ENCODE measurements around the gene CHD9NB. TPM values are rescaled to one million over a fixed set of nuclear protein-coding genes. Genes with fewer than 3 reads are reported as not detected.
"Not testable (repeated sequence)": the region's sequence is repeated elsewhere in the genome, so short reads cannot be mapped to it uniquely, and the experiment has no call there.

CHD9NB gene
- total RNA-seq, 1 experiment from 2014 or later: 2.8 TPM

DNA sequence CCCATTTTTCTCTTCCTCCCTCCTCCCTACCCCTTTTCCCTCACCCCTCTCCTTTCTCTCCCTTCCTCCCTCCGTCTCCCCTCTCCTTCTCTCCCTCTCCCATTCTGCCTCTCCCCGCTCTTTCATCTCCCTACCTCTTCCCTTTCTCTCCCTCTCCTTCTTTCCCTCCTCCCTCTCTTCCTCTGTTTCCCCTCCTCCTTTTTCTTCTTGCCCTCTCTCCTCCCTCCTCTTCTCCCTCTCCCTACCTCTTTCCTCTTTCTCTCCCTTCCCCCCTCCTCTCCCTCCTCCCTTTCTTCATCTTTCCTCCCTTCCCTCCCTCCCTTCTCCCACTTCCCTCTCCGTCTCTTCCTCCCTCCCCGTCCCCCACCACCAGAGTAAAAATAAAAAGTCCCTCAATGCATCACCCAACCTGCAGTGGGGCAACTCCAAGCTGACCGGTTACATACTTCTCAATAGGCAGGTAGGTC lies 10.4 kb downstream of the CHD9NB start:
- 0 out of 2 replicates have a peak, but pooled peaks cover 4% of the 10 kb centered on the region for H3K27me3 ChIP-seq (ENCODE audit: insufficient read depth, low read depth)
- BruUV-seq (replicated peaks): no TSS peak
- DNase-seq: no peak
- TF ChIP-seq, protein P1, sequence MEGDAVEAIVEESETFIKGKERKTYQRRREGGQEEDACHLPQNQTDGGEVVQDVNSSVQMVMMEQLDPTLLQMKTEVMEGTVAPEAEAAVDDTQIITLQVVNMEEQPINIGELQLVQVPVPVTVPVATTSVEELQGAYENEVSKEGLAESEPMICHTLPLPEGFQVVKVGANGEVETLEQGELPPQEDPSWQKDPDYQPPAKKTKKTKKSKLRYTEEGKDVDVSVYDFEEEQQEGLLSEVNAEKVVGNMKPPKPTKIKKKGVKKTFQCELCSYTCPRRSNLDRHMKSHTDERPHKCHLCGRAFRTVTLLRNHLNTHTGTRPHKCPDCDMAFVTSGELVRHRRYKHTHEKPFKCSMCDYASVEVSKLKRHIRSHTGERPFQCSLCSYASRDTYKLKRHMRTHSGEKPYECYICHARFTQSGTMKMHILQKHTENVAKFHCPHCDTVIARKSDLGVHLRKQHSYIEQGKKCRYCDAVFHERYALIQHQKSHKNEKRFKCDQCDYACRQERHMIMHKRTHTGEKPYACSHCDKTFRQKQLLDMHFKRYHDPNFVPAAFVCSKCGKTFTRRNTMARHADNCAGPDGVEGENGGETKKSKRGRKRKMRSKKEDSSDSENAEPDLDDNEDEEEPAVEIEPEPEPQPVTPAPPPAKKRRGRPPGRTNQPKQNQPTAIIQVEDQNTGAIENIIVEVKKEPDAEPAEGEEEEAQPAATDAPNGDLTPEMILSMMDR (conservative IDR thresholded peaks at IDR 0.05): no peak
- no peak for TF ChIP-seq EZH2 (IDR thresholded peaks at IDR 0.05; ENCODE audit: low read depth)
- no peaks in the 10 kb centered on the region for H3F3A ChIP-seq (ENCODE audit: insufficient read depth, low read depth)
- H3K4me2 ChIP-seq: no peak overlapping the region
- H4K20me1 ChIP-seq (ENCODE audit: insufficient read depth): no peaks in the 10 kb centered on the region
- no peaks in the 10 kb centered on the region for H3K9me2 ChIP-seq (ENCODE audit: insufficient read depth)
- H3K36me3 ChIP-seq (ENCODE audit: low read depth): no peaks in the 10 kb centered on the region
- no peak overlapping the region for H3K27ac ChIP-seq
- intact Hi-C loops (cut with micrococcal nuclease; ENCODE audit: unreplicated experiment): no loop called here
- no peak overlapping the region for H2AFZ ChIP-seq
- ChIA-PET POLR2A (ENCODE audit: unreplicated experiment) (no interaction called here), CTCF (no interaction called here)
- H3K4me3 ChIP-seq: no peak overlapping the region
- no peaks in the 10 kb centered on the region for H3K9me3 ChIP-seq (ENCODE audit: insufficient read depth, low read depth)
- no peaks in the 10 kb centered on the region for H3K79me2 ChIP-seq (ENCODE audit: low read depth)
- no peaks in the 10 kb centered on the region for H3K4me1 ChIP-seq (replicated peaks; ENCODE audit: insufficient read depth)

DNA sequence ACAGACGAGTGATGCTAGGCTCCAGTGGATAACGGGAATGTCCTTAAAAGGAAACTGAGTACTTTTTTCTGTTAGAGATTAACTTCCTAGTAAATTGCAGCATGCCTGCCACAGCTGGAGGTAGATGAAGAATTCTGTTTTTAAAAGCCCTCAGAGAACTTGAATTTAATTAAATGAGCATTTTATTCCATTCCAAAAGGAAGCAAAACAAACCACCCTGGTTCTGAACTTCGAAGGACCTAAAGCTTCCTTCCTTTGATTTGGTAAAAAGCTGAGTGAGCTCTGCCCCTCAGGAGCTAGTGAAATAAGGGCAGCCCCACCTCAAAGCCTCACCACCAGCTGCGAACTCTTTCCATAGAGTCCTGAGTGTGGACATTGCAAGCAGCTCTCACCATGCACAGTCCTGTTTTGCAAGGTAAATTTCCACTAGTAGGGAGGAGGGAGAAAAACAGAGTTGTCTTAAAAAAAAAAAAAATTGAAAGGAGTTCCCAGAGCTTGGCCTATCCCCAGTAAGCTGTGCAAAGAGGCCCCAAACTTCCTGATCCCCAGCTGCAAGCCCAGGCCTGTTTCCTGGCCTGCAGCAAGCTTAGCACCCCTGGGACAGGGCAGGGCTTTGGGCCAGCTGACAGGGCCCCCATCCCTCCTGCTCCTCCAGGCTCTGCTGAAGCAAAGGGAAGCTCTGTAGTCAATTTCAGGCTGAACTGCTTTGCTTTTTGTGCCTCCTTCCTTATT lies 11.2 kb downstream of the CHD9NB start:
- Histone ChIP-seq H4K20me1 (ENCODE audit: insufficient read depth) (no peaks in the 10 kb centered on the region), H3K4me1 (replicated peaks; ENCODE audit: insufficient read depth) (no peaks in the 10 kb centered on the region), H2AFZ (no peak overlapping the region), H3F3A (ENCODE audit: insufficient read depth, low read depth) (no peaks in the 10 kb centered on the region), H3K9me3 (ENCODE audit: insufficient read depth, low read depth) (no peaks in the 10 kb centered on the region), H3K4me3 (no peak overlapping the region), H3K27ac (no peak overlapping the region), H3K27me3 (ENCODE audit: insufficient read depth, low read depth) (0 out of 2 replicates have a peak, but pooled peaks cover 4% of the 10 kb centered on the region), H3K4me2 (no peak overlapping the region; the same call in 1 of the 2 replicates), H3K9me2 (ENCODE audit: insufficient read depth) (no peaks in the 10 kb centered on the region), H3K79me2 (ENCODE audit: low read depth) (no peaks in the 10 kb centered on the region), H3K36me3 (ENCODE audit: low read depth) (no peaks in the 10 kb centered on the region)
- DNase-seq: peak; percentile 55 to 79
- intact Hi-C loops (cut with micrococcal nuclease; ENCODE audit: unreplicated experiment): no loop called here
- TF ChIP-seq, protein P1 (conservative IDR thresholded peaks at IDR 0.05): no peak
- no peak for TF ChIP-seq EZH2 (IDR thresholded peaks at IDR 0.05; ENCODE audit: low read depth)
- ChIA-PET POLR2A (ENCODE audit: unreplicated experiment) (no interaction called here), CTCF (interaction anchor here (0.7 kb wide), 1 partner anchor 495 kb away, joined by 4 read pairs; no protein-coding TSS in a partner anchor)
- no TSS peak for BruUV-seq (replicated peaks)

DNA sequence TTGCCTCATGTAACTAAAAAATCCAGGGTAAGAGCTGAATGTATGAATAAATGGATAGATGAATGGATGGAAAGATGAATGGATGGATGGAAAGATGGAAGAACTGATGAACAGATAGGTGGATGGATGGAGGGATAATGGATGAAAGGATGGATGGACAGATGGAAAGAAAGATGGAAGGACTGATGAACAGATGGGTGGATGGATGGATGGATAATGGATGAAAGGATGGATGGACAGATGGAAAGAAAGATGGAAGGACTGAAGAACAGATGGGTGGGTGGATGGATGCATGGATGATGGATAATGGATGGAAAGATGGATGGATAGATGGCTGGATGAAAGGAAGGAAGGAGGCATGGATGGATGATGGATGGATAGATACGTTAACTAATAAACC lies 11.9 kb downstream of the CHD9NB start:
- CTCF ChIA-PET: no interaction called here

DNA sequence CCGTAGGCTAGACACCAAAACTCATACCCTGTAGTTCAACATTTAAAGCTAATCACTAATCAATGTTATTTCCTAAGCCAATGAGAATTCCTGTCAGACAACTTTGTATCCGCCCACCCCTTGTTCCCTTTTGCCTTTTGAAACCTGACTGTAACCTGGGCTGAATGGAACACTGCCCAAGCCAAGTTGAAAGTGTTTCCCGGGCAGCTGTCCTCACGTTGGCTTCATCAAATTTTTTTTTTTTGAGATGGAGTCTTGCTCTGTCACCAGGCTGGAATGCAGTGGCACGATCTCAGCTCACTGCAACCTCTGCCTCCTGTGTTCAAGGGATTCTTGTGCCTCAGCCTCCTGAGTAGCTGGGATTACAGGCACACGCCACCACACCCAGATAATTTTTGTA lies 16.0 kb downstream of the CHD9NB start:
- CTCF ChIA-PET: not testable (repeated sequence)

More for the DNA sequence above, 11.9 kb downstream of the CHD9NB start:
- H4K20me1 ChIP-seq (ENCODE audit: insufficient read depth): no peaks in the 10 kb centered on the region
- POLR2A ChIA-PET (ENCODE audit: unreplicated experiment): no interaction called here
- no peaks in the 10 kb centered on the region for H3K4me1 ChIP-seq (replicated peaks; ENCODE audit: insufficient read depth)
- no peak for TF ChIP-seq EZH2 (IDR thresholded peaks at IDR 0.05; ENCODE audit: low read depth)
- TF ChIP-seq, protein P1 (conservative IDR thresholded peaks at IDR 0.05): no peak
- no peaks in the 10 kb centered on the region for H3K79me2 ChIP-seq (ENCODE audit: low read depth)
- H2AFZ ChIP-seq: no peak overlapping the region
- BruUV-seq (replicated peaks): no TSS peak
- no peaks in the 10 kb centered on the region for H3K9me3 ChIP-seq (ENCODE audit: insufficient read depth, low read depth)
- no peak for DNase-seq
- 0 out of 2 replicates have a peak, but pooled peaks cover 4% of the 10 kb centered on the region for H3K27me3 ChIP-seq (ENCODE audit: insufficient read depth, low read depth)
- no peaks in the 10 kb centered on the region for H3K36me3 ChIP-seq (ENCODE audit: low read depth)
- H3K27ac ChIP-seq: no peak overlapping the region
- intact Hi-C loops (cut with micrococcal nuclease; ENCODE audit: unreplicated experiment): no loop called here
- no peaks in the 10 kb centered on the region for H3K9me2 ChIP-seq (ENCODE audit: insufficient read depth)
- H3F3A ChIP-seq (ENCODE audit: insufficient read depth, low read depth): no peaks in the 10 kb centered on the region
- H3K4me2 ChIP-seq: no peak overlapping the region
- no peak overlapping the region for H3K4me3 ChIP-seq

More for the DNA sequence above, 16.0 kb downstream of the CHD9NB start:
- H3K27me3 ChIP-seq (ENCODE audit: insufficient read depth, low read depth); H3K4me1 ChIP-seq (replicated peaks; ENCODE audit: insufficient read depth); H3K27ac ChIP-seq; H3K4me2 ChIP-seq; H3K36me3 ChIP-seq (ENCODE audit: low read depth); BruUV-seq (replicated peaks); intact Hi-C loops (cut with micrococcal nuclease; ENCODE audit: unreplicated experiment); H4K20me1 ChIP-seq (ENCODE audit: insufficient read depth); H3K9me3 ChIP-seq (ENCODE audit: insufficient read depth, low read depth); DNase-seq; H3K4me3 ChIP-seq; H3F3A ChIP-seq (ENCODE audit: insufficient read depth, low read depth); H3K9me2 ChIP-seq (ENCODE audit: insufficient read depth); H3K79me2 ChIP-seq (ENCODE audit: low read depth); H2AFZ ChIP-seq: not testable (repeated sequence)
- POLR2A ChIA-PET (ENCODE audit: unreplicated experiment): interaction anchor here (0.6 kb wide), 1 partner anchor 15 kb away, joined by 4 read pairs; no protein-coding TSS in a partner anchor
